K562 (cell line): ENCODE data around the gene RNF26. TPM values are rescaled to one million over a fixed set of nuclear protein-coding genes. Genes with fewer than 3 reads are reported as not detected.

Source experiments
- AFF1 ChIP-seq, 2 experiments: fragments of 450-650 bp; IDR thresholded peaks; 2 replicates each; pipeline ENCODE4 v1.6.1; 2018; ENCODE audit warnings: mild to moderate bottlenecking in 2 of 2, low read depth in 1 of 2; ENCODE audit not compliant: partially characterized antibody in 2 of 2
- DACH1 ChIP-seq: fragments of 450-650 bp; IDR thresholded peaks from 2 replicates; pipeline ENCODE4 v1.6.1; 2018; ENCODE audit not compliant: partially characterized antibody
- E2F5 ChIP-seq: sonication (generic); formaldehyde crosslinking; IDR thresholded peaks from 2 replicates; pipeline ENCODE4 v1.8.0; 2022; ENCODE audit warnings: mild to moderate bottlenecking, missing genetic modification reagents
- GTF2F1 ChIP-seq: IDR thresholded peaks from 2 replicates; pipeline ENCODE4 v1.6.1; 2011; ENCODE audit warnings: low read depth, low read length, improper control_type of control experiment
- KDM2B ChIP-seq: fragments of 250-450 bp; sonication (Bioruptor Pico); IDR thresholded peaks from 2 replicates; pipeline ENCODE4 v1.8.0; 2021; ENCODE audit warnings: mild to moderate bottlenecking, moderate library complexity
- MCM5 ChIP-seq: fragments of 450-650 bp; IDR thresholded peaks from 2 replicates; pipeline ENCODE4 v1.6.1; 2016; ENCODE audit warnings: low read depth
- PTRF ChIP-seq: fragments of 450-650 bp; IDR thresholded peaks from 2 replicates; pipeline ENCODE4 v1.6.1; 2016; ENCODE audit warnings: mild to moderate bottlenecking, missing genetic modification characterization, missing compliant biosample characterization
- SAP30 ChIP-seq: fragments of 200-600 bp; sonication (generic); IDR thresholded peaks from 2 replicates; pipeline ENCODE4 v1.6.1; 2012; ENCODE audit warnings: borderline replicate concordance, low read depth, mild to moderate bottlenecking, moderate library complexity, low read length, control low read depth, inconsistent platforms; ENCODE audit not compliant: insufficient read depth, poor library complexity, severe bottlenecking
- TFAM ChIP-seq: fragments of 250-450 bp; sonication (Bioruptor Pico); conservative IDR thresholded peaks from 2 replicates; pipeline ENCODE4 v1.5.0; 2021; ENCODE audit warnings: mild to moderate bottlenecking, moderate library complexity
- XRCC5 ChIP-seq: fragments of 200-400 bp; formaldehyde crosslinking; IDR thresholded peaks from 2 replicates; pipeline ENCODE4 v1.6.1; 2017; ENCODE audit warnings: low read depth, mild to moderate bottlenecking, low read length
- ZNF239 ChIP-seq: fragments of 250-450 bp; sonication (Bioruptor Pico); IDR thresholded peaks from 2 replicates; pipeline ENCODE4 v1.4.0; 2020; ENCODE audit warnings: mild to moderate bottlenecking
- polyA plus RNA-seq, 8 experiments: library from polyadenylated mRNA; depleted of rRNA in 4 of 8; stranded (reverse) in 5 of 8; unstranded in 3 of 8; fragments of >200 nt; fragmentation: Nextera tagmentation in 2 of 8; fragmentation: Illumina TruSeq in 1 of 8; extraction: Ambion mirVana in 2 of 8; extraction: Trizol in 1 of 8; gene quantifications; 2 replicates each; pipeline versions ENCODE4 v1.2.1 to v1.2.3, GENCODE V29; 2011 to 2014; ENCODE audit warnings: inconsistent platforms in 1 of 8, missing spikeins in 1 of 8
- total RNA-seq, 7 experiments: library from RNA; depleted of rRNA in 6 of 7; stranded (reverse); fragments of >200 nt in 6 of 7; fragmentation: Illumina TruSeq in 2 of 7; extraction: Trizol in 2 of 7; gene quantifications; 2 replicates each; pipeline versions ENCODE4 v1.2.1 to v1.2.3, GENCODE V29; 2011 to 2021; ENCODE audit warnings: low replicate concordance in 1 of 7
- TF ChIP-seq, protein P1 (sequence below): sonication (generic); formaldehyde crosslinking; IDR thresholded peaks from 2 replicates; pipeline ENCODE4 v1.8.1; 2023; ENCODE audit warnings: mild to moderate bottlenecking, missing genetic modification reagents
- TF ChIP-seq, protein P2 (sequence below): fragments of 250-450 bp; sonication (Bioruptor Pico); IDR thresholded peaks from 2 replicates; pipeline ENCODE4 v1.4.0; 2020; ENCODE audit warnings: mild to moderate bottlenecking, moderate library complexity
- TF ChIP-seq, protein P3 (sequence below): fragments of 450-650 bp; IDR thresholded peaks from 2 replicates; pipeline ENCODE4 v1.7.0; 2016; ENCODE audit warnings: borderline replicate concordance
- TF ChIP-seq, protein P4 (sequence below): sonication (generic); formaldehyde crosslinking; IDR thresholded peaks from 2 replicates; pipeline ENCODE4 v1.8.1; 2023; ENCODE audit warnings: mild to moderate bottlenecking, missing genetic modification reagents, moderate library complexity

RNF26 gene
- total and polyA plus RNA-seq, 9 of the 15 experiments (the other 6 are each of a cell fraction or from before 2014, with no cell fraction given) = 5.3 to 53.6 (median 12.7) TPM

- TF ChIP-seq AFF1 (IDR thresholded peaks at IDR 0.05; ENCODE audit: low read depth in 1 of 2, partially characterized antibody in 2 of 2) (no peak), TFAM (no peak), SAP30 (no peak), MCM5 (no peak), E2F5 (CRISPR knock-in tag) (0 out of 2 replicates have a peak, but pooled peaks have one; percentile 39), KDM2B (CRISPR knock-in tag) (0 out of 2 replicates have a peak, but pooled peaks have one; percentile 53), XRCC5 (no peak; the same call in 1 of the 2 replicates), GTF2F1 (no peak), ZNF239 (no peak), PTRF (tag) (no peak), DACH1 (no peak)
- TF ChIP-seq, protein P1, sequence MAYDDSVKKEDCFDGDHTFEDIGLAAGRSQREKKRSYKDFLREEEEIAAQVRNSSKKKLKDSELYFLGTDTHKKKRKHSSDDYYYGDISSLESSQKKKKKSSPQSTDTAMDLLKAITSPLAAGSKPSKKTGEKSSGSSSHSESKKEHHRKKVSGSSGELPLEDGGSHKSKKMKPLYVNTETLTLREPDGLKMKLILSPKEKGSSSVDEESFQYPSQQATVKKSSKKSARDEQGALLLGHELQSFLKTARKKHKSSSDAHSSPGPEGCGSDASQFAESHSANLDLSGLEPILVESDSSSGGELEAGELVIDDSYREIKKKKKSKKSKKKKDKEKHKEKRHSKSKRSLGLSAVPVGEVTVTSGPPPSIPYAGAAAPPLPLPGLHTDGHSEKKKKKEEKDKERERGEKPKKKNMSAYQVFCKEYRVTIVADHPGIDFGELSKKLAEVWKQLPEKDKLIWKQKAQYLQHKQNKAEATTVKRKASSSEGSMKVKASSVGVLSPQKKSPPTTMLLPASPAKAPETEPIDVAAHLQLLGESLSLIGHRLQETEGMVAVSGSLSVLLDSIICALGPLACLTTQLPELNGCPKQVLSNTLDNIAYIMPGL (CRISPR knock-in tag) = 0 out of 2 replicates have a peak, but pooled peaks have one; percentile 19
- TF ChIP-seq, protein P2, sequence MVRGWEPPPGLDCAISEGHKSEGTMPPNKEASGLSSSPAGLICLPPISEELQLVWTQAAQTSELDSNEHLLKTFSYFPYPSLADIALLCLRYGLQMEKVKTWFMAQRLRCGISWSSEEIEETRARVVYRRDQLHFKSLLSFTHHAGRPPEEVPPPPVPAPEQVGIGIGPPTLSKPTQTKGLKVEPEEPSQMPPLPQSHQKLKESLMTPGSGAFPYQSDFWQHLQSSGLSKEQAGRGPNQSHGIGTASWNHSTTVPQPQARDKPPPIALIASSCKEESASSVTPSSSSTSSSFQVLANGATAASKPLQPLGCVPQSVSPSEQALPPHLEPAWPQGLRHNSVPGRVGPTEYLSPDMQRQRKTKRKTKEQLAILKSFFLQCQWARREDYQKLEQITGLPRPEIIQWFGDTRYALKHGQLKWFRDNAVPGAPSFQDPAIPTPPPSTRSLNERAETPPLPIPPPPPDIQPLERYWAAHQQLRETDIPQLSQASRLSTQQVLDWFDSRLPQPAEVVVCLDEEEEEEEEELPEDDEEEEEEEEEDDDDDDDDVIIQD (CRISPR knock-in tag) = no peak
- TF ChIP-seq, protein P3, sequence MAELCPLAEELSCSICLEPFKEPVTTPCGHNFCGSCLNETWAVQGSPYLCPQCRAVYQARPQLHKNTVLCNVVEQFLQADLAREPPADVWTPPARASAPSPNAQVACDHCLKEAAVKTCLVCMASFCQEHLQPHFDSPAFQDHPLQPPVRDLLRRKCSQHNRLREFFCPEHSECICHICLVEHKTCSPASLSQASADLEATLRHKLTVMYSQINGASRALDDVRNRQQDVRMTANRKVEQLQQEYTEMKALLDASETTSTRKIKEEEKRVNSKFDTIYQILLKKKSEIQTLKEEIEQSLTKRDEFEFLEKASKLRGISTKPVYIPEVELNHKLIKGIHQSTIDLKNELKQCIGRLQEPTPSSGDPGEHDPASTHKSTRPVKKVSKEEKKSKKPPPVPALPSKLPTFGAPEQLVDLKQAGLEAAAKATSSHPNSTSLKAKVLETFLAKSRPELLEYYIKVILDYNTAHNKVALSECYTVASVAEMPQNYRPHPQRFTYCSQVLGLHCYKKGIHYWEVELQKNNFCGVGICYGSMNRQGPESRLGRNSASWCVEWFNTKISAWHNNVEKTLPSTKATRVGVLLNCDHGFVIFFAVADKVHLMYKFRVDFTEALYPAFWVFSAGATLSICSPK = no peak
- TF ChIP-seq, protein P4, sequence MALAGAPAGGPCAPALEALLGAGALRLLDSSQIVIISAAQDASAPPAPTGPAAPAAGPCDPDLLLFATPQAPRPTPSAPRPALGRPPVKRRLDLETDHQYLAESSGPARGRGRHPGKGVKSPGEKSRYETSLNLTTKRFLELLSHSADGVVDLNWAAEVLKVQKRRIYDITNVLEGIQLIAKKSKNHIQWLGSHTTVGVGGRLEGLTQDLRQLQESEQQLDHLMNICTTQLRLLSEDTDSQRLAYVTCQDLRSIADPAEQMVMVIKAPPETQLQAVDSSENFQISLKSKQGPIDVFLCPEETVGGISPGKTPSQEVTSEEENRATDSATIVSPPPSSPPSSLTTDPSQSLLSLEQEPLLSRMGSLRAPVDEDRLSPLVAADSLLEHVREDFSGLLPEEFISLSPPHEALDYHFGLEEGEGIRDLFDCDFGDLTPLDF (CRISPR knock-in tag) = peak; percentile 72; the same call in 1 of the 2 replicates
These were observed 22.2 kb downstream of the RNF26 start (continued) for GRCh38 chr11:119356349-119357031.
